DMS53 treated with DMSO at 0.1 percent for 48 hours (cell line): ENCODE results near the gene PRELID3B.

Source experiments
- DNase-seq: peaks from one replicate; lab custom pipeline; 2025; ENCODE audit not compliant: unreplicated experiment; lab: John Stamatoyannopoulos, UW

PRELID3B gene

DNA sequence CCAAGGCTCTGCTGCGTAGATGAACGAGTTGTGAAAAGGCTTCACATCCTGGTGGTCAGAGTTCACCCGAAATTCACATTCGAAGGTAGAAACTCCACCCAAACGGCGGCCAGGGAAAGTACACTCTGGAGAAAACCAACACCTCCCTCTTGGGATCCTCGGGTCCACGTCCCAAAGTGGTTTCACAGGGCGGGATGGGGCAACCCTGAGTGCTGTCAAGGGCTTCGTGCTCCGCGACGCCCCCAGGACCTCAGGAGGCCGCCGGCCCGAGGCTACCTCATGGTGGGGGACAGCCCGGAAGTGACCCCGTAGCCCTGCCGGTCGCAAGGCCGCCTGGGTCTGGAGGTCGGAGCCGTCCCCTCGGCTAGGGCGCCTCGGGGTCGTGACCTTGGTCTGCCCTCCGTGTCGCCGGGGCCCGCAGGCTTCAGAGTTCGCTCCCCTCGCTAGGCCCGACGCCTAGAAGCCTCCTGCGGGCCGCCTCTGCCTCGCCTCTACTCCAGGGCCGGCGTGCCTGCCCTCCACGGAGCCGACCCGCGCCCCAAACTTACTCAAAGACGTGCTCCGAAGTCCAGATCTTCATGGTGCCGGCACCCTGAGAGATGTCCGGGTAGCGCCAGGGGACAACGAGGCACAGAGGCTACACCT is at the start of gene PRELID3B:
TSS of gene PRELID3B (minus strand) at position 636 of the 645 bp plus-strand sequence. CDS start at position 580, 56 bp downstream.
- no peak for DNase-seq

DNA sequence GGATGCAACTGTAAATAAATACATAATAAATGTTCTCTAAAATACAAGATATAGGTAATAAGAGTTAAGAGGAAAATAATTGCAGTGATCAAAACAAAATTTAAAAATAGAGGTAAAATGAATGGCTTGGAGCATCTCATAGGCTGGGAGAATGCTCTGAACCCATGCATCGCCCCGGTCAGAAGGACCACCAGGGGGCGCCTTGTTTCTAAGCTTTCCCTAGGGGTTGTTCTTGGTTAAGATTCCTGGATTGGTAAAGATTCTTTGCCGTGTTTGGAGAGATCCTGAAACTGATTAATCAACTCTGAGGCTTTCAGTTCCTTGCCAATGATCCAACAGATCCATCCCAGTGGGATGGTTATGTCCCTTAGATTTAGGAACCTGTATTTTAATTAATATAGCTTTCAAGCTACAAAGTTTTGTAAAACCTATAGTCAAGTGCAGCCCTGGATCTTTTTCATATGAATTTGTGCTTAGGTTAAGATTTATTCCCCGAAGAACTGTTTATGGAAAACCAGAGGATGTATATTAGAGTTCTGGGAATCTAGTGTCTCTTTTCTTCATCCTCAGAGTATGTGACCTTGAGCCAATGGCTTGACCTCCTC is 45.3 kb upstream of the PRELID3B start:
- peak; percentile 37 for DNase-seq

DNA sequence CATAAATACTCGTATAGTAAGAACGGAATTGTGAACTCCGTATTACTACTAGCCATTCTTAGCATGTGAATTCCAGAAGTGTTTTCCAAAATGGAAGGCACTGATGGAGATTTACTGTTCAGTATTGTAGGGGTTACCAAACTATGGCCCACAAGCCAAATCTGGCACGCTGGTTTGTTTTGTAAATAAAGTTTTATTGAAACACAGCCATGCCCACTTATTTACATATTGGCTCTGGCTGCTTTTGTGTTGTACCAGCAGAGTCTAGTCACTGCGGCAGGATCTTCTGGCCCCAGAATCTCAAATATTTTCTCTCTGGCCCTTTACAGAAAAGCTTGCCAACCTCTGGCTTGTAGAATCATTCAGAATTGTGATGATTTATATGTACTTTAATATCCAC is 44.3 kb upstream of the PRELID3B start:
- DNase-seq = no peak

DNA sequence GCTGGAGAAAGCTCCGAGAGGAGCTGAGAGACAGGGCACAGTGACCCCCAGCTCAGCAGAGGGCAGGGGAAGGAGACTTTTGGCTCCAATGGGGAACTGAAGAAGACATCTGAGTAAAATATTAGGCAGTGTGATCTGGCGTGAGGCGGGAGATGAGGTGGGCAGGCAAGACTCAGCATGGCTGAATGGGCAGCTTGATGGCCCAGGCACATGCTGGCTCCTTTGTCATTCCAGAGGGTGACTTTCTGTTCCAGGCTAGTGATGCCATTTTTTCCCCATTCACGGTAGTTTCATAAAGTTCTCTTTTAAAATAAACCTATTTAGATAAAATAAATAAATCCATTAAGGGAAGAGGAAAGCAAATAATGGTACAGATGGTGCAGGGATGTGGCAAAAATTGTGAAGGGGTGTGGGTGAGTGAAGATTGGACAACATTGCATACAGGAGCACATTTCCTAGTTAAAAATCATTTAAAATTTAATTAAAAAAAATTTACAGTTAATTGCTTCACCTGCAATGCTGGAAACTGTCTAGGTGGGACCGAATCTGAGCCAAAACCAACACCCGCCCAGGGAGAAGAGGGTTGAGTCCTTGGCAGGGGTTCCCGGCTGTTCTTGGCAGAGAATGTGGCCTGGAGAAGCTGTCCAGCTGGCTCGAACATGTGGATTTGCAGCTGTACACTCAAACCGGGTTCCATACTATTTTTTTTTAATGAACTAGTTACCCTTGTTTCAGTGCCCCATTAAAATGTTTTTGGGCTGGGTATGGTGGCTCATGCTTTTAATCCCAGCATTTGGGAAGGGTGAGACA is 41.7 kb upstream of the PRELID3B start:
- no peak for DNase-seq

DNA sequence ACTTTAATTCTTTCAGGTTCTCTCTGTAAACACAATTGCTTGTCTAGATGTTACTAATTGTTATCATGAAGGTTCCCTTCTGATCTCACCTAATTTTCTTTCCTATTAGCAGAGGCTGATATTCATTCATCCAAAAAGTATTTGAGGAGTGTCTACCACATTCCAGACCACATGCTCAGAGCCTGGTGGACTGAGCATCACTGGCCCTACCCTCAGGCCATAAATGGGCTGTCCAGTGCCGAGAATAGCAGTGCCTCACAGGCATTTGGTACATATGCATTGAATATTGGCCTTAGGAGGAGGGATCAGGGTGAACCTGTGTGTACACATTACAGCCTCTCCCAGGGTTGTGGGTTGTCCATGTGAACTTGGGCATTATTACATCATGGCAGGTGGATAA is 40.4 kb upstream of the PRELID3B start:
- DNase-seq = no peak

DNA sequence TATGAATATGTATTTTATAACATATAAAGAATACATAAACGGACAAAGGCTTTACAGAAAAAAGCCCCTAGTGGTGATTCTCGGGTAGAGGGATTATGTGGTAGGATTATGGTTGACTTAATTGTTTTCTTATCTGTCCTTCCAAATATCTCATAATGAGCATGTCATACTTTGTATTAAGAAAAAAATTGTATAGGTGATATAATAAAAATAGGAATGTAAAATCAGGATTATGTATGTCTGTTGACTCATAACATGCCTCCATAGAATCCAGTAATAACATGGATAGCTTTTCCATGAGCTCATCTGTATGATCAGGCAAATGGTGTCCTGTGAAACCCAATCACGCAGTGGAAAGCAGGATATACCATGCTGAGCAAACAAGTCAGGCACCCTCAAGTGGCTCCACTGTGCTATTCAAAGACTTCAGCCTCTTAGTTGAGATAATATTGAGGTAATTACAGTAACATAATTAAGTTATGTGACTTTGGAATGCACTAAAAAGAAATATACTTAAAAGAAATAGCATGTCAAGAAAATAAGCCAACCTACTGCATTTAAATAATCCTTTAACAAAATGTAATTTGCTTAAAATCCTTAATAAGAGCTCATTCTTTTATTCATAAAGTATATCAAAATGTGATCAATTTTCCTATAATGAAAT is 39.6 kb upstream of the PRELID3B start:
- no peak for DNase-seq

DNA sequence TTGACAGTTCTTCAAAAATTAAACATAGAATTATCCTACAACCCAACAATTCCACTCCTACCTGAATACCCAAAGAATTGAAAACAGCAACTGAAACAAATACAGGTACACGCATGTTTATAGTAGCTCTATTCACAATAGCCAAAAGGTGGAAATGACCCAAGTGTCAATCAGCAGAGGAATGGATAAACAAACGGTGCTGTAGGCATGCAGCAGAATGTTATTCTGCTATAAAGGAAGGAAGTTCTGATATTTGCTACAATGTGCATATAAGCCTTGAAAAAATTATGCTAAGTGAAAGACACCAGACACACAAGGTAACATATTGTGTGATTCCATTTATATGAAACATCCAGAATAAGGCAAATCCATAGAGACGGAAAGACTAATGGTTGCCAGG is 38.5 kb upstream of the PRELID3B start:
- no peak for DNase-seq

DNA sequence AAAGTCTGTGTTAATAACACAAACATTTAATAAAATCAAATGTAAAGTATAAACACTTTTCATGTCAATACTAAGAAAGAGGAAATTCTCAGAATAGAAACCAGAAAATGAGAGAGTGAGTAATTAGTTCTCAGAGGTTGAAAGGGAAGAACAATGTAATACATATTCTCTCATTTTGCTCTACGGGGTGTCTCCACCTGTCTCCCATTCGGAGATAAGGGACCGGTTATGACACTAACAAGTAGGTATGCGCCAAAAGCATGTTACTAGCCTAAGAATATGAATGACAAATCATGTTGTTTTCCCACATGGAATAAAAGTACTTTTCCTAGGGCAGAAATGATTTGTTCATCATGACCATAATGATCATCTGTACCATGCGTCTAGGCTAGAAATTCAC is 35.6 kb upstream of the PRELID3B start:
- DNase-seq = no peak

DNA sequence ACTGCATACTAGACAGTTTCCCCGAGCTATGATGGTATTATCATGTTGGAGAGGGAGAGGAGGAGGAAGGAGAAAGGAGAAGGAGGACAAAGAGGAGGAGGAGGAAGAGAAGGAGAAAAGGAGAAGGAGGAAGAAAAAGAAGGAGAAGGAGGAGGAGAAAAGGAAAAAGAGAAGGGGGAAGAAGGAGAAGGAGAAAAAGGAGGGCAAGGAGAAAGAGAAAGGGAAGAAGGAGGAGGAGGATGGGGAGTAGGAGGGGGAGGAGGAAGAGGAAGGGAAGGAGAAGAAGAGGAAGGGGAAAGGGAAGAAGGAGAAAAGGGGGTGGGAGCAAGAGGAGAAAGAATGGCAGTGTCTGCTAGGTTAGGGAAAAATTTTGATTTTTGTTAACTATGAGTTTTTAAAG is 35.1 kb upstream of the PRELID3B start:
- DNase-seq = no peak

DNA sequence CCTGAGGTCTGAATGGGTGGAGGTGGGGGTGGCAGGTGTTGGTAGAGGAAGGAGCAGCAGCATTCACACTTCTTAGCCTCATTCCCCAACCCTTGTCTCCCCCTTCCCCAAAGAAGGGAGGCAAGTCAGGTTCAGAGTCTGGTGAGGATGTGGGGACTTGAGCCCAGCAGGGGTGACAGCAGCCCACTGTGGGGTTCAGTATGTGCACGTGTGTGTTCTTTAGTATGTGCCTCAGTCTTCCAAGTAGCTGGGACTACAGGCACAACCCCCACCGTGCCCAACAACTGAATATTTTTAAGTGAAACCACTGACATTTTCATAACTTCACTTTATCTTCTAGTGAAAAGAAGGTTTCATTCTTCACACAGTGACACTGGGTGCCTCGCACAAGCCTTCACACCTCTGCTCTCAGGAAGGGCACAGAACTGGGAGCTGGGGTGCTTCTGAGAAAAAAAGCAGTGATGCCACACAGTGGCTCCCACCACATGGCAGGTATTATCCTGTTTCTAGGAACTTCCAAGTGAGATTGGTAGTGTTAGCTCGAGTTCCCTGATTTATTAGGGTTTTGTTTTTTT is 33.4 kb upstream of the PRELID3B start:
- DNase-seq = no peak

DNA sequence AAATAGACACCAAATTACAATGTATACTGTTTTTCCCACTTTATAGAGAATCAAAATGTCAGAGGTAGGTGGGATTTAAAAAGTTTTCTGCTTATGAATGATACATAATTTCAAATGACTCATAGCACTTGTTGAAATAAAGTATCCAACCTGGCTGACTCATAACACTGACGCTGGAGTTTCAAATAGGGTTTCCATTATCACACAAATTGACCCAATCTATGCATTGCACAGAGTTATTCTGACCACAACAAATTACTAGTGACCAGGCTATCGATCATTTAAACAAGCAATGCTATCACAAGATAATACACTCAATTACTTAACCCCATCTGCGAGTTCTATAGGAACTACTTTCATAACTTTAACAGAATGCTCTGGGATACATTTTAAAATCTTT is 31.9 kb upstream of the PRELID3B start:
- no peak for DNase-seq

DNA sequence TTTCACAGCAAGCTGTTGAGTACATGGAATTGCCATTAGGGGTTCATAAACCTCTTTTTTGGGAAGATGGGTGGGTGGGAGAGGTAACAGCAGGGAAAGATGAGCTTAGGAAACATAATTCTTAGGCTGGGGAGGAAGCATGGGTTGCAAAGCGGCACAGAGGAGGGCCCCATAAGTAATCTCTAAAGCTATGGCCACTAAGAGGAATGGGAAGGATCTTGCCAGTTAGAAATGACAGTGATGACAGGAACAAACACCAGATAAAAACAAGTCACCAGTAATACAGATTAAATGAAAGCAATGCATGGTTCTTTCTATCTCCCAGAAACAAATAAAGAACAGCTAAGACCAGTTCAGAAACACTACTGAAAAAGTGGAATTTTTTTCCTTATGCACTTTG is 31.0 kb upstream of the PRELID3B start:
- DNase-seq = no peak

DNA sequence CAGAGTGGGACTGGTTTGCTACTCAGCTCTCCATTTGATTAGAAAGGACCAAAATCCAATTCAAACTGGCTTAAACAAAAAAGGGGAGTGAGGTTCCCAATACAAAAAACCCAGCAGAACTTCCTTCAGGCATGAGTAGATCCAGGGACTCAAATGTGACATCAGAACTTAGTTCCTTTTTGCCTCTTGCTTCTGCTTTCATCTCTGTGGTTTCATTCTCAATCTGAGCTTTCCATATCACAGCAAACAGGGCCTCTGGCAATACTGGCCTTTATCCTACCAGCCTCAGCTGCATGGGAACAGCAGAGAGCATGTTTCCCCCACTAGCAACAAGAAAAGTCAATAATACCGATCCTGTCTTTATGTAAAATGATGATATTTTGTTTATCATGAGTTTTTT is 28.6 kb upstream of the PRELID3B start:
- no peak for DNase-seq

DNA sequence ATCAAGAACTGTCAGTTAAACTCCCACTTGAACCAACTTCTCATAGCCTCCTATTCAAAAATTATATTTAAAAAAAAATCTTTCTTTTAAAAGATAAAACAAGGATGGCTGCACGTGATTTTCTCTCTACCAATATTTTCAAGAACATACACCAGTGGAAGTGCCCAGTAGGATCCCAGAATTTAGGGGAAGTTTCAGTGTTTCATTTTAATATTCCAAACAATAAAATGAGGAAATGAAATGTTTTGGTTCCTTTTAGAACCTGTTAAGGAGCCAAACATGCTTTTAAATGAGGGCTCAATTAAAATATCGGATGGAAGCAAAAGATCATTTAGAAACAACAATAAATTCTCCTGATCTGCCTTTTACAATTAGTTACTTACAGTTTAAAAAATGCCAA is 26.4 kb upstream of the PRELID3B start:
- no peak for DNase-seq

DNA sequence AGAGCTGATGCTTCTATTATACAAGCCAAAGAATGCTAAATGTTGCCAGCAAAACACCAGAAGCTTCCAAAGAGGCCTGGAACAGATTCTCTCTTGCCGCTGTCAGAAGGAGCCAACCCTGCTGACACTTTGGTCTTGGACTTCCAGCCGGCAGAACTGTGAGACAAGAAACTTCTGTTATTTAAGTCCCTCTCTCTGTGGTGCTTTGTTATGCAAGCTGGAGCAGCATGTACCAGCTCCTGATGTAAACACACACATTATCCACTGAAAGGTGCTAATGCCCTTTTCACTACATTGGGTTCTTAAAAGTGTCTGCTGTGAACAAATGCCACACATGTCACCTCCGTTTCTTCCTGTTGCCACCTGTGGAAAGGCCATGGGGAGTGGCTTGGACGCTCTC is 25.9 kb upstream of the PRELID3B start:
- DNase-seq = no peak

DNA sequence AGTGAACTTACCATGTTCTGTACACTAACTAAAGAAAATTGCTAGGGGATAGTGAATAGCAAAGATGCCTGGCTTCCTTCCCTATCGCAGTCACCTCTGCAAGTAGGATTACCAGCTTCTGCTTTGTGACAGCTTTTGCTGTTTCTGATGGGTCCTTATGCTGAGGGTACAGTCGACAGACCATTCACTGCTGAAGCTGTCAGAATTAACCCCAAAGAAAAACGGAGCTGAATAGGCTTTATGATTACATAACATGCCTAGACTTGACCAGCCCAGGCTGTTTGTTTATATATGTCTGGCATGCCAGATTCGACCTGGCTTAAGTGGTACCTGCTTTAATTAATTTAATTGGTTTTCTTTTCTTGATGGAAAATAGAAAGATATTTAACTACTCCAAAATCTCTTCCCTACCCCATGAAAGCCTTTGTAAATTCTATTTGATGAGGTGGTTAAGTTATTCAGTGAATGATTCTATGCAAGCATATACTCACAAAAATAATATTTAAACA is 21.7 kb upstream of the PRELID3B start:
- no peak for DNase-seq

DNA sequence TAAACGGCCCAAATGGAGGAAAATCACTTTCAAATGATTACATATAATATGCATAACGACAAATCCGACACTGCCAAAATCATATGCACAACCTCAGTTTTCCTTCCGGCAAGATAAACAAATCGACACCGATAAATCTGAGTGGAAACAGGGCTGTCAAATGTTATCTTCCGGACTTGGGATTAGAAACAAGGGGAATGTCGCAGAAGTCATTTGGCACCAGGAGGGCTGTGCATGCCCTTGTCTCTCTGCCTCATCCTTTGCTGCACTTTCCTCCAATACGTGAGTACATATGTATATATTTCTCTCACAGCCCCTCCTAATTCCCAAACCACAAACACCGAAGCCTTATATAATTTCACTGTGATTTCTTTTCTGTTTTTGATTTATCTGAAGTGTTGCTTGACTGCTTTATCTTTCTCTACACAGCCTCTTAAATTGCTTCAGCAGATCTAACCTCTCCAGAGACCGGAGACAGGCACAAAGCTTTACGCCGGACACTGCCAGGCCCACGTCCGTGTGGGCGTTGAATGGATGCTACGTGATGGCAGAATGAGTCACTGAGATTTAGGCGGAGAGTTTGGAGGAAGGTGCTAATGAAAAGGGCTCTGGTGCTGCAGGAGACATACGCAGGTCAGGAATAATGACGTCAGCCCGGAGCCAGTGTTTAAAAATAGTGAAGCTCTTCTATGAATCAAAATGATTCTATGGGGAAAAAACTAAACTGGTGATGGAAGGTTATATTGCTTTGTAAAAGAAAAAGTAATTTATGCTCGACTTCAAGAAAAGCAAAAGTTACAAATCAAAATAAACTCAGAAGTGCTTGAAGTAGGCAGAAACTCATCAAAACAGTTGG is 21.0 kb upstream of the PRELID3B start:
- no peak for DNase-seq

DNA sequence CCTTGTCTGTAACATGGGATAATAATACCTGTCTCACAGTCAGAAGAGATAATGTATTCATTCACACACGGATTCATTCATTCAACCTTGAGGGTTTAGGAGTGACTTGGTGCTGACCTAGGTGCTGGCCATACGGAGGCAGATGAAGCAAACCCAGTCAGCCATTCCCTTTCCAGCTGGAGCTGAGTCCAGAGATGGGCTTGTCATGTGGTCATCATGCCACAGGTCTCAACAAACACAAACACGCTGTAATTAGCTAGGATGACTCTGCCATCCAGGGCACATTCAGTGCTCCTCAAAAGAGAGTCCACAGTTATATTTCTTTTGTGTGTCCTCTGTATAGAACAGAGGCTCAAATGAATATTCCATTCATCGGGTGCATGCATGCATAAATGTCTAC is 19.5 kb upstream of the PRELID3B start:
- DNase-seq = no peak

DNA sequence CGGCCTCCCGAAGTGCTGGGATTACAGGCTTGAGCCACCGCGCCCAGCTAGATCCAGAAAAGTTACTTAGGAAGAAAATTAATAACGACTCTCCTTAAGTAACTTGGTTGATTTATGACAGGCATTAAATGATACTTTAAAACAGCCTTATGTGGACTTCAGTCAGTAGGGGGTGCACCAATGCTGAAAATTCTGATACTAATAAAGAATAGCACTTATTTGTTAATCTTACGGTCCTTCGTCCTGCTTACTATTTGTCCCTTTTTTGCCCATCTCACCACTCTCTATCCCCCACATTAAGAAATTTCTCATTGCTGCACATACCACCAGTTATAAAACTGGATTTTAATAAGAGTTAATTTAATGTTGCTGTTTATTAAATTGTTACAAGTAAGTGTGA is 12.7 kb upstream of the PRELID3B start:
- no peak for DNase-seq

DNA sequence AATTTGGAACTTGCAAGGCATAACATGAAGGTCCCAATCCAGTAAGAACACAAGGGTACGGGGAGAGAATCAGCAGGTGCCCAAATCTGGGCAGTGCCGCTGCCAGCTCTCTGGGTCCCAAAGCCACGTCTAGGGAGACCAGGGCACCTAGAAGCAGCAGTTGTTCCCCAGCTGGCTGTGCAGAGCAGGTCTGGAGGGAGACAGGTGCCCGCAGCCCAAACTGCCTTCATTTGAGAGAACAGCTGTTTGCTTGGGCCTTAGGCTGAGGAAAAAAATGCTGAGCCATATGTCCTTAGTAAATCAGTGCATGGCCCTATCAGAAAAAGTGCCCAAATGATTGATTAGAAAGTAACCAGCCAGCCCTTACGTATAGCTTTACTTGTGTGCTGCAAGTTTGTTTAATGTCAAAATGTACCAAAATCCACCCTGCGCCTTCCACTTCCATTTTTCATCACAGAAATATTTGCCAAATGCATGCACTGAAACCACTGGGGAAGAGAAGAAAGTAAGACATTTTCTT is 9.1 kb upstream of the PRELID3B start:
- DNase-seq = no peak
